OCI-LY1 (cell line): ENCODE data around the gene ACTL8.

Experiments
- H2AFZ ChIP-seq: fragments of 200-600 bp; sonication (generic), shearing (Covaris generic); 2 replicates; pipeline ENCODE4 v1.6.0; 2014; ENCODE audit warnings: antibody characterized with exemption, mild to moderate bottlenecking, low read length
- H3F3A ChIP-seq: fragments of 200-600 bp; sonication (generic), shearing (Covaris generic); 2 replicates; pipeline ENCODE4 v1.6.0; 2014; ENCODE audit warnings: mild to moderate bottlenecking, antibody characterized with exemption, low read length, moderate library complexity; ENCODE audit not compliant: insufficient read depth
- H3K27ac ChIP-seq: fragments of 200-600 bp; sonication (generic); 2 replicates; pipeline ENCODE4 v1.5.1; 2014; ENCODE audit warnings: low read length, mixed run types, mild to moderate bottlenecking, low read depth; ENCODE audit not compliant: poor library complexity, severe bottlenecking
- H3K27me3 ChIP-seq: fragments of 200-600 bp; sonication (generic); 2 replicates; pipeline ENCODE4 v1.6.0; 2014; ENCODE audit warnings: antibody characterized with exemption, mild to moderate bottlenecking, low read length, moderate library complexity; ENCODE audit not compliant: insufficient read depth
- H3K36me3 ChIP-seq: fragments of 200-600 bp; sonication (generic); 2 replicates; pipeline ENCODE4 v1.6.1; 2014; ENCODE audit warnings: mild to moderate bottlenecking, antibody characterized with exemption, low read length, moderate library complexity, mixed read lengths; ENCODE audit not compliant: insufficient read depth
- H3K4me1 ChIP-seq: fragments of 200-600 bp; sonication (generic); 2 replicates; pipeline ENCODE4 v1.5.1; 2014; ENCODE audit warnings: mild to moderate bottlenecking, low read length, moderate library complexity; ENCODE audit not compliant: insufficient read depth, severe bottlenecking
- H3K4me2 ChIP-seq: fragments of 200-600 bp; sonication (generic), shearing (Covaris generic); 2 replicates; pipeline ENCODE4 v1.6.1; 2014; ENCODE audit warnings: low read length
- H3K4me3 ChIP-seq: fragments of 200-600 bp; sonication (generic); 2 replicates; pipeline ENCODE4 v1.5.1; 2014; ENCODE audit warnings: low read length, low read depth, mild to moderate bottlenecking, mixed read lengths; ENCODE audit not compliant: poor library complexity, severe bottlenecking
- H3K79me2 ChIP-seq: fragments of 200-600 bp; shearing (Covaris generic); 2 replicates; pipeline ENCODE4 v1.6.1; 2016; ENCODE audit warnings: mixed run types, low read length, mixed read lengths; ENCODE audit not compliant: insufficient read depth
- H3K9ac ChIP-seq: fragments of 200-600 bp; sonication (generic), shearing (Covaris generic); 2 replicates; pipeline ENCODE4 v1.6.1; 2014; ENCODE audit warnings: mild to moderate bottlenecking, low read length, mixed read lengths
- H3K9me2 ChIP-seq: fragments of 200-600 bp; sonication (generic), shearing (Covaris generic); 2 replicates; pipeline ENCODE4 v1.6.1; 2014; ENCODE audit warnings: low read depth, mild to moderate bottlenecking, low read length, mixed read lengths
- H3K9me3 ChIP-seq: fragments of 200-600 bp; shearing (Covaris generic); 2 replicates; pipeline ENCODE4 v1.6.1; 2014; ENCODE audit warnings: low read length, mixed read lengths
- H4K20me1 ChIP-seq: fragments of 200-600 bp; sonication (generic), shearing (Covaris generic); 2 replicates; pipeline ENCODE4 v1.6.0; 2016; ENCODE audit warnings: mild to moderate bottlenecking, low read length; ENCODE audit not compliant: insufficient read depth
- EZH2 ChIP-seq: fragments of 200-600 bp; sonication (generic), shearing (Covaris generic); IDR thresholded peaks from 2 replicates; pipeline ENCODE4 v1.8.0; 2017; ENCODE audit warnings: borderline replicate concordance, mixed run types, mild to moderate bottlenecking, antibody characterized with exemption, low read length, moderate library complexity, mixed read lengths
- TF ChIP-seq, protein P1 (sequence below): fragments of 200-600 bp; sonication (generic), shearing (Covaris generic); IDR thresholded peaks from 2 replicates; pipeline ENCODE4 v1.5.1; 2017; ENCODE audit warnings: mild to moderate bottlenecking, antibody characterized with exemption, low read length, moderate library complexity, mixed read lengths

ACTL8 gene

DNA sequence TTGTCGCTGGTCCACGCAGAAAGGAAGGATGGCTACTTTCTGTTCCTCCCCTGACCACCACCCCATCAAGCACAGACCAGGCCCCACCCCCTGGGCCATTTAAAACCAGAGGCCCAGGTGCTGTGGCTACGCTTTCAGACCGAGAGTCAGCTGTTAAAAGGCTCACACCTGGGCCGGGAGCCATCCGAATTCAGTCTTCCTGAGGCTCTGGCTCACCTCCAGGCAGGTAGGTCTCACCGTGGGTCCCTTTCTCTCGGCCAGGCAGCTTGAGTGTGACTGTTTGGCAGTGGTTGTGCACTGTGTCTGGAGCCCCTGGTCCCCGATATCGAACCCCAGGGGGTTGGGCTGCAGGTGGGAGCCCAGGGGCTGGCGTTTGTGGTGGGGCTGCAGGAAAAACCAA lies 7.2 kb downstream of the ACTL8 start:
- no peak overlapping the region for H3K4me3 ChIP-seq
- no peaks in the 10 kb centered on the region for H4K20me1 ChIP-seq
- peaks cover 13% of the 10 kb centered on the region for H3K9me3 ChIP-seq
- H3K4me2 ChIP-seq: no peak overlapping the region
- no peak for TF ChIP-seq EZH2
- TF ChIP-seq, protein P1, sequence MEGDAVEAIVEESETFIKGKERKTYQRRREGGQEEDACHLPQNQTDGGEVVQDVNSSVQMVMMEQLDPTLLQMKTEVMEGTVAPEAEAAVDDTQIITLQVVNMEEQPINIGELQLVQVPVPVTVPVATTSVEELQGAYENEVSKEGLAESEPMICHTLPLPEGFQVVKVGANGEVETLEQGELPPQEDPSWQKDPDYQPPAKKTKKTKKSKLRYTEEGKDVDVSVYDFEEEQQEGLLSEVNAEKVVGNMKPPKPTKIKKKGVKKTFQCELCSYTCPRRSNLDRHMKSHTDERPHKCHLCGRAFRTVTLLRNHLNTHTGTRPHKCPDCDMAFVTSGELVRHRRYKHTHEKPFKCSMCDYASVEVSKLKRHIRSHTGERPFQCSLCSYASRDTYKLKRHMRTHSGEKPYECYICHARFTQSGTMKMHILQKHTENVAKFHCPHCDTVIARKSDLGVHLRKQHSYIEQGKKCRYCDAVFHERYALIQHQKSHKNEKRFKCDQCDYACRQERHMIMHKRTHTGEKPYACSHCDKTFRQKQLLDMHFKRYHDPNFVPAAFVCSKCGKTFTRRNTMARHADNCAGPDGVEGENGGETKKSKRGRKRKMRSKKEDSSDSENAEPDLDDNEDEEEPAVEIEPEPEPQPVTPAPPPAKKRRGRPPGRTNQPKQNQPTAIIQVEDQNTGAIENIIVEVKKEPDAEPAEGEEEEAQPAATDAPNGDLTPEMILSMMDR: no peak
- no peak overlapping the region for H3K27ac ChIP-seq
- H3K79me2 ChIP-seq: no peaks in the 10 kb centered on the region
- peaks cover 3% of the 10 kb centered on the region; the same call in 1 of the 2 replicates for H3K27me3 ChIP-seq
- H3F3A ChIP-seq: no peaks in the 10 kb centered on the region
- no peak overlapping the region for H2AFZ ChIP-seq
- no peaks in the 10 kb centered on the region for H3K36me3 ChIP-seq
- H3K9me2 ChIP-seq: no peaks in the 10 kb centered on the region
- H3K9ac ChIP-seq: no peak overlapping the region
- no peaks in the 10 kb centered on the region for H3K4me1 ChIP-seq

DNA sequence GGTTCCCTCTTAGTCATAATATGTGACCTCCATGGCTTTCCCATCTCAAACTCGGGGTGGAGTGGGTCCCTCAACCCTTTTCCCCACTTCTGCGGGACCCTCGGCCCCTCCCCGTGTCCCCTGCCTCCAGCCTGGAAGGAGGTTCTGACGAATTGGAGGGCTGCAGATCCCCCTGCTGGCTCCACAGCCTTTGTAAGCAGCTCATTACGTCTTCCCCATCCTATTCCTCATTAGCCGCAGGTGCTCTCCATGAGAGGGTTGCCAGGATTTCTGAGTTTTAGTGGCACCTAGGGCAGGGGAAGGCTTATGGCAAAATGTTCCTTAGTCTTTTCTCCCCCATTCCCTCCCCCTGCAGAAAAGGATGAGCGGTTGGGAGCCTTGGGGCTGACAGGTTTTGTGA lies 8.3 kb downstream of the ACTL8 start:
- TF ChIP-seq, protein P1: no peak
- no peak for TF ChIP-seq EZH2
- Histone ChIP-seq H3K4me2 (no peak overlapping the region), H4K20me1 (no peaks in the 10 kb centered on the region), H3K9me3 (peaks cover 12% of the 10 kb centered on the region), H3K4me3 (no peak overlapping the region), H3K4me1 (no peaks in the 10 kb centered on the region), H3F3A (no peaks in the 10 kb centered on the region), H3K9me2 (no peaks in the 10 kb centered on the region), H3K36me3 (no peaks in the 10 kb centered on the region), H3K27ac (no peak overlapping the region), H3K27me3 (peaks cover 3% of the 10 kb centered on the region; the same call in 1 of the 2 replicates), H3K79me2 (no peaks in the 10 kb centered on the region), H2AFZ (no peak overlapping the region), H3K9ac (no peak overlapping the region)

DNA sequence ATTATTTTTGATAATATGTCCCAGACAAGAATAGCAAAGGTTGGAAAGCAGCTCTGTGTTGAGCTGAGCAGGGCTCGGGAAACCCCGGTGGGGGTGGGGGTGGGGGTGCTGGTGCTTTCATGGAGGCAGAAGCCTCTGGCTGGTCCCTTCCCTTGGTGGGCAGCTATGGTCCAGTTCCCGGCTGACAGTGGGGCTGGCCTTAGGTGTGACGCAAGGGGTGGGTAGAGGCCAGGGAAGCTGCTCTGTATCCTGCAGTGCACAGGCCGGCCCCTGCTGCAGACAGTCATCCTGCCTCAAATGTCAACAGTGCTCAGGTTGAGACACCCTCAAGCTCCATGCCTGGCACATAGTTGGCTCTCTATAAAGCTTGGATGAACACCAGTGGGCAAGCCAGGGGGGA lies 8.9 kb downstream of the ACTL8 start:
- H3K27me3 ChIP-seq: peaks cover 3% of the 10 kb centered on the region; the same call in 1 of the 2 replicates
- no peaks in the 10 kb centered on the region for H3K79me2 ChIP-seq
- no peak overlapping the region for H2AFZ ChIP-seq
- H3K4me2 ChIP-seq: no peak overlapping the region
- H3K36me3 ChIP-seq: no peaks in the 10 kb centered on the region
- H3K9ac ChIP-seq: no peak overlapping the region
- H3K4me3 ChIP-seq: no peak overlapping the region
- TF ChIP-seq, protein P1: no peak
- no peak for TF ChIP-seq EZH2
- H3K9me3 ChIP-seq: peaks cover 6% of the 10 kb centered on the region
- no peaks in the 10 kb centered on the region for H3K4me1 ChIP-seq
- H3K9me2 ChIP-seq: no peaks in the 10 kb centered on the region
- H3F3A ChIP-seq: no peaks in the 10 kb centered on the region
- H4K20me1 ChIP-seq: no peaks in the 10 kb centered on the region
- H3K27ac ChIP-seq: no peak overlapping the region
